NCI-H2227 treated with DMSO at 0.1 percent for 48 hours (cell line): ENCODE measurements around the gene CDSN.
"Not testable (repeated sequence)": the region's sequence is repeated elsewhere in the genome, so short reads cannot be mapped to it uniquely, and the experiment has no call there.

Source experiments
- DNase-seq: peaks from one replicate; lab custom pipeline; 2025; lab: John Stamatoyannopoulos, UW

CDSN gene

DNA sequence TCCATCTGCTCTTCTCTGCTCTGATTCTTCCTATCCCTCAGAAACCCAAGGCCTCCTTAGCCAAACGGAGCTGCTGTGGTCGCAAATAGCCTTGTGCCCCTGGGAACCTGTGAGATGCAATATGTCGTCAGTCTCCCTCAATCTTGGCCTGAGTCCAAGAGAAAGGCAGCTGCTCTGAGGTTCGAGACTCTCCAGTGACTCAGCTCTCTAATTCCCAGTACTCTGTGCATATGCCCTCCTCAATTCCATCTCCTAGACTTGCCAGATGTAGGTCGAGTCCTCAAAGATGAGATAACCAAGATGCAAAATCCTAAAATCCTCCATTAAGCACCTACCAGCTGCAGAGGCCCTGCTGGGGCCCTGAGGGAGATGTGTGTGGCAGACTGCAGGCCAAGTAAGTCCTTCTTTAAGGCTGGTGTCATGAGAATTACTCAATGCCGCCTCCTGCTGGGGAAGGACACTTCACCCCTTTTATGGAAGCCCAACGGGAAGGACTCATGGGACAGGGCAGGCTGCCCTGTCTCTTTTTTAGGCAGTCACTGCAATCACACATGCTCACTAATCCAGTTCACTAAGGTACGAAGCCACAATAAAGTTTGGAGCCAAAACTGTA is 36.4 kb downstream of the CDSN start:
- DNase-seq: no peak

GRCh38 chr6:31081872-31082271 is 38.4 kb downstream of the CDSN start:
- no peak for DNase-seq

DNA sequence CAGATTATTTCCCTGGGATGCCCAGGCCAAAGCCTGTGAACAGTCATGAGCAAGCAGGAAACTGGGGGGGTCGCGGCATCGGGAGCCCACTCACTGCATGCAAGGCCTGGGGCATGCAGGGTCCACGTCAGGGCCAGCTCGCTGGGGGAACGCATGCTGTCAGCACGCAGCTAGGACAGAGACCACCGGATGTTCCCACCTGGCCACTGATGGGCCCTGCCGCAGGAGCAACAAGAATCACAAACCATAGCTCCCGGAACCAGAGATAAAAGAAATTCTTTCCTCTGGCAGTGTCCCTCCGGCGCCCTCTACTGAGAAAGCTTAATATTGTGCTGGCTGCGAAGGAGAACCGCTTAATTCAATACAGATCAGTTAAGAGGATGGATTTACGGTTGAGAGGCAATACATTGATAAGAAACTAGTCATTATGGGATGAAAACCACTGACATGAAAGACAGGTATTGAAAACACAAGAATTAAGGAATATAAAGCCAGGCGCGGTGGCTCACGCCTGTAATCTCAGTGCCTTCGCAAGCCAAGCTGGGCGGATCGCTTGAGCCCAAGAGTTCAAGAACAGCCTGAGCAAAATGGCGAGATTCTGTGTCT is 40.5 kb downstream of the CDSN start:
- peak; percentile 75 for DNase-seq

GRCh38 chr6:31076611-31077010 is 43.6 kb downstream of the CDSN start:
- DNase-seq: no peak

GRCh38 chr6:31075528-31075927 is 44.7 kb downstream of the CDSN start:
- no peak for DNase-seq

- DNase-seq: no peak
Measured at GRCh38 chr6:31074401-31074800, 45.8 kb downstream of the CDSN start.

GRCh38 chr6:31070711-31071197 is 49.5 kb downstream of the CDSN start:
- DNase-seq: peak; percentile 58

GRCh38 chr6:31068669-31069340 is 51.4 kb downstream of the CDSN start:
- DNase-seq: peak; percentile 58

- DNase-seq: not testable (repeated sequence)
Measured at GRCh38 chr6:31067891-31068668, 52.2 kb downstream of the CDSN start.

DNA sequence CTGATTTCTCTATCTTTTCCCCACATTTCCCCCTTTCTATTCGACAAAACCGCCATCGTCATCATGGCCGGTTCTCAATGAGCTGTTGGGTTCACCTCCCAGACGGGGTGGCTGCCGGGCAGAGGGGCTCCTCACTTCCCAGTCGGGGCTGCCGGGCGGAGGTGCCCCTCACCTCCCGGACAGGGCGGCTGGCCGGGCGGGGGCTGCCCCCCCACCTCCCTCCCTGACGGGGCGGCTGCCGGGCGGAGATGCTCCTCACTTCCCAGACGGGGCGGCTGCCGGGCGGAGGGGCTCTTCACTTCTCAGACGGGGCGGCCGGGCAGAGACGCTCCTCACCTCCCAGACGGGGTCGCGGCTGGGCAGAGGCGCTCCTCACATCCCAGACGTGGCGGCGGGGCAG is 53.2 kb downstream of the CDSN start:
- not testable (repeated sequence) for DNase-seq

DNA sequence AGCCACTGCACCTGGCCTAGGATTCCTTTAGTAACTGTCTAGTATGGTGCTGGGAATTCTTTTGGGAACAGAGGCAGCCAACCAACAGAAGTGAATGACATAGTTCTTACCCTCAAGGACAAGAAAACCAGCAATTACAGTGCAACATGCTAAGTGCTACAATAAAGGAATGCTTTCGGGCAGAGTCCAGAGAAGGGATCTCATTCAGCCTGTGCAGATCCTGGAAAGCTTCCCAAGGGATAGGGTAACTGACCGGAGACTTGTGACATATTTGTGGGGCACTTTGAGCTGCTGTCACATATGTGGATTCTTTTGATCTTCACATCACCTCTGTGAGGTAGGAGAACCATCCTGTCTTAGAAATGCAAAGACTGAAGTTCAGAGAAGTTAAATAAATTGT is 54.7 kb downstream of the CDSN start:
- no peak for DNase-seq
